GM12878 (cell line): ENCODE results near the gene LEMD1. TPM values are rescaled to one million over a fixed set of nuclear protein-coding genes. Genes with fewer than 3 reads are reported as not detected.

ENCODE experiments used
- ATAC-seq: fragments of 200-7000 bp; cut with Tn5 transposase; 3 replicates; pipeline ENCODE4 v1.9.1; 2020; ENCODE audit warnings: mild to moderate bottlenecking, moderate library complexity
- BruUV-seq: library from RNA; stranded (reverse); fragments of 400-500 nt; replicated peaks from 2 replicates; lab custom pipeline; 2021; lab: Mats Ljungman, UMichigan
- CTCF ChIA-PET: fragments of 300-600 bp; sonication (Branson Sonifier 250); formaldehyde crosslinking; extraction: SDS; loops from one replicate; lab custom pipeline; 2021; ENCODE audit warnings: inconsistent platforms; lab: Yijun Ruan, JAX
- POLR2A ChIA-PET: fragments of 350-600 bp; formaldehyde crosslinking; extraction: SDS; loops from one replicate; lab custom pipeline; 2021; ENCODE audit warnings: inconsistent platforms; lab: Charles Lee
- RAD21 ChIA-PET: fragments of 300-600 bp; sonication (Branson Sonifier 250); formaldehyde crosslinking; loops from one replicate; lab custom pipeline; 2023; ENCODE audit warnings: antibody characterized with exemption; ENCODE audit not compliant: unreplicated experiment; lab: Charles Lee
- SMC1A ChIA-PET: fragments of 300-600 bp; sonication (Branson Sonifier 250); formaldehyde crosslinking; loops from one replicate; lab custom pipeline; 2023; ENCODE audit not compliant: unreplicated experiment, uncharacterized antibody; lab: Charles Lee
- DNase-seq: peaks from one replicate; pipeline ENCODE4 v3.0.0-alpha.2; 2011; ENCODE audit warnings: low read depth, low spot score
- FAIRE-seq: peaks from 3 replicates; lab custom pipeline; 2011; peaks lifted over from hg19 to GRCh38; lab: Jason Lieb, UNC
- H2AFZ ChIP-seq: 2 replicates; pipeline ENCODE4 v1.6.0; 2011; ENCODE audit warnings: low read depth, low read length, control low read depth; ENCODE audit not compliant: control insufficient read depth
- H3K27ac ChIP-seq: 2 replicates; pipeline ENCODE4 v1.5.1; 2011; ENCODE audit warnings: control low read depth; ENCODE audit not compliant: control insufficient read depth, insufficient read depth
- H3K27me3 ChIP-seq, 2 experiments: replicated peaks in 1 of 2; 2 replicates each; pipeline versions ENCODE4 v1.6.0 to v1.6.1; 2011; ENCODE audit warnings: low read length in 1 of 2; ENCODE audit not compliant: control insufficient read depth in 2 of 2, insufficient read depth in 2 of 2
- H3K36me3 ChIP-seq, 2 experiments: 2 replicates each; pipeline ENCODE4 v1.5.1; 2011; ENCODE audit warnings: low read length in 1 of 2; ENCODE audit not compliant: control insufficient read depth in 2 of 2, insufficient read depth in 2 of 2
- H3K4me1 ChIP-seq: 2 replicates; pipeline ENCODE4 v1.6.1; 2011; ENCODE audit warnings: mild to moderate bottlenecking, low read length, moderate library complexity, mixed read lengths; ENCODE audit not compliant: control insufficient read depth, insufficient read depth
- H3K4me2 ChIP-seq: 2 replicates; pipeline ENCODE4 v1.6.0; 2011; ENCODE audit warnings: control low read depth; ENCODE audit not compliant: control insufficient read depth, insufficient read depth
- H3K4me3 ChIP-seq: fragments of 200-600 bp; sonication (generic); 2 replicates; pipeline ENCODE4 v1.5.1; 2016
- H3K79me2 ChIP-seq: 2 replicates; pipeline ENCODE4 v1.6.0; 2011; ENCODE audit warnings: low read length; ENCODE audit not compliant: control insufficient read depth, insufficient read depth
- H3K9ac ChIP-seq: 2 replicates; pipeline ENCODE4 v1.8.0; 2011; ENCODE audit warnings: low read length, control low read depth, mixed read lengths; ENCODE audit not compliant: control insufficient read depth, insufficient read depth
- H3K9me3 ChIP-seq: replicated peaks from 3 replicates; pipeline ENCODE4 v1.5.1; 2011; ENCODE audit warnings: mild to moderate bottlenecking, low read length; ENCODE audit not compliant: control insufficient read depth, insufficient read depth
- H4K20me1 ChIP-seq: 2 replicates; pipeline ENCODE4 v1.6.0; 2011; ENCODE audit not compliant: control insufficient read depth, insufficient read depth
- BRCA1 ChIP-seq: IDR thresholded peaks from 2 replicates; pipeline ENCODE4 v1.6.1; 2011; ENCODE audit warnings: low read depth, low read length, improper control_type of control experiment
- IKZF1 ChIP-seq: fragments of 450-650 bp; conservative IDR thresholded peaks from 2 replicates; pipeline ENCODE4 v1.6.1; 2017; ENCODE audit warnings: antibody characterized with exemption, mild to moderate bottlenecking
- IRF5 ChIP-seq: fragments of 450-650 bp; IDR thresholded peaks from 2 replicates; pipeline ENCODE4 v1.6.1; 2017; ENCODE audit warnings: borderline replicate concordance
- MEF2B ChIP-seq: fragments of 450-650 bp; IDR thresholded peaks from 2 replicates; pipeline ENCODE4 v1.6.1; 2018; ENCODE audit warnings: mild to moderate bottlenecking, moderate library complexity; ENCODE audit not compliant: partially characterized antibody, poor library complexity, severe bottlenecking
- MTA2 ChIP-seq: fragments of 450-650 bp; IDR thresholded peaks from 2 replicates; pipeline ENCODE4 v1.6.1; 2016; ENCODE audit warnings: low read depth, mild to moderate bottlenecking, moderate library complexity
- MXI1 ChIP-seq: fragments of 150-350 bp; IDR thresholded peaks from 2 replicates; pipeline ENCODE4 v1.6.1; 2011; ENCODE audit warnings: low read depth, mild to moderate bottlenecking, inconsistent platforms, low read length, improper control_type of control experiment
- MYB ChIP-seq: fragments of 150-350 bp; IDR thresholded peaks from 2 replicates; pipeline ENCODE4 v1.6.1; 2014; ENCODE audit warnings: mild to moderate bottlenecking, low read depth, low read length, borderline replicate concordance
- NBN ChIP-seq: fragments of 450-650 bp; IDR thresholded peaks from 2 replicates; pipeline ENCODE4 v1.6.1; 2016
- PKNOX1 ChIP-seq: fragments of 450-650 bp; IDR thresholded peaks from 2 replicates; pipeline ENCODE4 v1.6.1; 2016; ENCODE audit warnings: mild to moderate bottlenecking
- SRF ChIP-seq, 2 experiments: IDR thresholded peaks; 2 replicates each; pipeline ENCODE4 v1.6.1; 2011; ENCODE audit warnings: low read depth in 2 of 2, low read length in 2 of 2, mild to moderate bottlenecking in 1 of 2, moderate library complexity in 1 of 2
- ZBED1 ChIP-seq: IDR thresholded peaks from 2 replicates; pipeline ENCODE4 v1.6.1; 2016; ENCODE audit warnings: borderline replicate concordance
- ZNF622 ChIP-seq: fragments of 450-650 bp; IDR thresholded peaks from 2 replicates; pipeline ENCODE4 v1.6.1; 2017; ENCODE audit warnings: mild to moderate bottlenecking, inconsistent platforms
- WGBS: methylation state at CpG from one replicate; pipeline ENCODE4 v1.1.6; 2016; ENCODE audit warnings: low lambda C conversion rate; ENCODE audit not compliant: insufficient replicate concordance, insufficient coverage; ENCODE audit errors: missing lambda C conversion rate; 5-methylcytosine and 5-hydroxymethylcytosine counted together
- in situ Hi-C: fragments of 300-500 bp; cut with MboI; formaldehyde crosslinking; loops from 9 replicates; pipeline ENCODE4 v1.14.3; 2018; ENCODE audit warnings: mixed read lengths
- intact Hi-C: fragments of 100-400 bp; cut with micrococcal nuclease; formaldehyde crosslinking; loops from one replicate; pipeline ENCODE4 v1.14.2; 2022; ENCODE audit not compliant: unreplicated experiment
- polyA plus RNA-seq, 11 experiments: library from polyadenylated mRNA; depleted of rRNA in 4 of 11; unstranded in 6 of 11; stranded (reverse) in 5 of 11; fragments of >200 nt; fragmentation: Nextera tagmentation in 4 of 11; fragmentation: Illumina TruSeq in 1 of 11; extraction: Ambion mirVana in 4 of 11; extraction: Trizol in 1 of 11; gene quantifications; 1 replicate in 1 of 11; 2 replicates in 10 of 11; pipeline versions ENCODE4 v1.2.1 to v1.2.3, GENCODE V29; 2011 to 2016; ENCODE audit warnings: inconsistent platforms in 2 of 11, missing spikeins in 2 of 11, low read depth in 1 of 11
- total RNA-seq, 4 experiments: library from RNA; depleted of rRNA in 3 of 4; stranded (reverse); fragments of >200 nt in 3 of 4; fragmentation: Illumina TruSeq in 1 of 4; extraction: Trizol in 1 of 4; gene quantifications; 2 replicates each; pipeline versions ENCODE4 v1.2.1 to v1.2.3, GENCODE V29; 2013 to 2021
- TF ChIP-seq, protein P1 (sequence below): fragments of 450-650 bp; IDR thresholded peaks from 2 replicates; pipeline ENCODE4 v1.6.1; 2017; ENCODE audit warnings: low read depth, mild to moderate bottlenecking, moderate library complexity
- TF ChIP-seq, protein P2 (sequence below): IDR thresholded peaks from 2 replicates; pipeline ENCODE4 v1.6.1; 2011; ENCODE audit warnings: borderline replicate concordance, low read depth, mild to moderate bottlenecking, moderate library complexity, low read length; ENCODE audit not compliant: insufficient read depth, poor library complexity, severe bottlenecking

The LEMD1 gene
- total and polyA plus RNA-seq, 10 of the 15 experiments (the other 5 are each of a cell fraction or from before 2014, with no cell fraction given), result 0.19 to 1.2 (median 0.26) TPM; not detected in 7

DNA sequence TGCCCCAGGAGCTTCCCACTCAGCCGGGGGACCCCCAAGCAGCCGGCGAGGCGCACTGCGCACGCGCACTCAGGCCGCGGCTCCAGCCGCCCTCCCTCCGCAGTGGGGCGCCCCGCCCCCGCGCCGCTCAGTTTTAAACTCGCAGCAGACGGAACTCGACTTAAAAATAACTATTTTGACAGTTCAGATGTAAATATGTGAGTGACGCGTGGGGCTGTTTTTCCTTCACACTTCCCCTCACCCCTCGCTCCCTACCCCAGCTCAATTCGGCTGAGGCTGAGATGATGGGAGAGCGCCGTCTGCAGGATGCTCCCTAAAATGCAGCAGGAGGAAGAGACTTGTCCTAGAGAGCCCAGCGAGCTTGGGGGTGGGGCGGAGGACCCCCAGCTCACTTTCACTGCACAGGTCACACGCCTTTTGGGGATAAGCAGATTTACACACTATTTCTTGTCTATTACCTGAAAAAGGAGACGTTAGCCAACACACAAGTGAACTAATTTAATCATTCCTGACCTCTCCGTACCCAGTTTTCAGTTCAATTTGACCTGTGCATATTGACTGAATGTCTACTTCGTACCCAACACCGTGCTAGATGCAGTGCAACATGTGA is 8.9 kb upstream of the LEMD1 start:
- H3K9ac ChIP-seq, result no peak overlapping the region
- peaks cover 3% of the 10 kb centered on the region for H3K4me1 ChIP-seq
- H3K4me2 ChIP-seq, result peak overlapping the region; percentile 71
- BruUV-seq, result no TSS peak
- in situ Hi-C loops (no loop called here), intact Hi-C loops (no loop called here)
- ChIA-PET RAD21 (interaction anchor here (0.5 to 3.9 kb wide), 20 partner anchors 10 to 203 kb away, joined by 3 to 33 read pairs (median 5); partner anchors contain the start of gene TMCC2), SMC1A (interaction anchor here (1.0 to 2.9 kb wide), 14 partner anchors 11 to 157 kb away, joined by 3 to 39 read pairs (median 8); partner anchors contain the start of gene KLHDC8A), POLR2A (interaction anchor here (0.9 to 1.6 kb wide), 3 partner anchors 10 to 157 kb away, joined by 3 to 6 read pairs (median 4); no protein-coding TSS in a partner anchor), CTCF (interaction anchor here (0.7 to 8.8 kb wide), 32 partner anchors 9 to 227 kb away, joined by 3 to 191 read pairs (median 6); partner anchors contain the start of gene LEMD1)
- peak; percentile 85 for ATAC-seq
- H4K20me1 ChIP-seq, result no peaks in the 10 kb centered on the region
- FAIRE-seq, result peak; percentile 57
- H3K27me3 ChIP-seq, result peaks cover 3 to 4% of the 10 kb centered on the region in 2 experiments; a peak in 2 of 4 replicates
- no peaks in the 10 kb centered on the region for H3K9me3 ChIP-seq
- no peak overlapping the region for H3K27ac ChIP-seq
- 5% methylated on average over 31 of the region's 32 CpGs for WGBS
- peak overlapping the region; percentile 65 for H2AFZ ChIP-seq
- peak; percentile 13 for DNase-seq
- H3K36me3 ChIP-seq, result no peaks in the 10 kb centered on the region
- H3K4me3 ChIP-seq, result peak overlapping the region; percentile 54; the same call in 1 of the 2 replicates
- no peaks in the 10 kb centered on the region for H3K79me2 ChIP-seq
- TF ChIP-seq MEF2B (peak; percentile 49), IRF5 (no peak), MTA2 (0 out of 2 replicates have a peak, but pooled peaks have one; percentile 34), SRF (IDR thresholded peaks at IDR 0.05; ENCODE audit: low read depth in 2 of 2, low read length in 2 of 2) (no peak), MYB (peak; percentile 70; the same call in 1 of the 2 replicates), ZBED1 (no peak), BRCA1 (no peak), MXI1 (peak; percentile 52; the same call in 1 of the 2 replicates), IKZF1 (peak; percentile 67), NBN (0 out of 2 replicates have a peak, but pooled peaks have one; percentile 43), PKNOX1 (peak; percentile 86), ZNF622 (no peak)
- TF ChIP-seq, protein P1, sequence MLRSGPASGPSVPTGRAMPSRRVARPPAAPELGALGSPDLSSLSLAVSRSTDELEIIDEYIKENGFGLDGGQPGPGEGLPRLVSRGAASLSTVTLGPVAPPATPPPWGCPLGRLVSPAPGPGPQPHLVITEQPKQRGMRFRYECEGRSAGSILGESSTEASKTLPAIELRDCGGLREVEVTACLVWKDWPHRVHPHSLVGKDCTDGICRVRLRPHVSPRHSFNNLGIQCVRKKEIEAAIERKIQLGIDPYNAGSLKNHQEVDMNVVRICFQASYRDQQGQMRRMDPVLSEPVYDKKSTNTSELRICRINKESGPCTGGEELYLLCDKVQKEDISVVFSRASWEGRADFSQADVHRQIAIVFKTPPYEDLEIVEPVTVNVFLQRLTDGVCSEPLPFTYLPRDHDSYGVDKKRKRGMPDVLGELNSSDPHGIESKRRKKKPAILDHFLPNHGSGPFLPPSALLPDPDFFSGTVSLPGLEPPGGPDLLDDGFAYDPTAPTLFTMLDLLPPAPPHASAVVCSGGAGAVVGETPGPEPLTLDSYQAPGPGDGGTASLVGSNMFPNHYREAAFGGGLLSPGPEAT, result no peak
- TF ChIP-seq, protein P2, sequence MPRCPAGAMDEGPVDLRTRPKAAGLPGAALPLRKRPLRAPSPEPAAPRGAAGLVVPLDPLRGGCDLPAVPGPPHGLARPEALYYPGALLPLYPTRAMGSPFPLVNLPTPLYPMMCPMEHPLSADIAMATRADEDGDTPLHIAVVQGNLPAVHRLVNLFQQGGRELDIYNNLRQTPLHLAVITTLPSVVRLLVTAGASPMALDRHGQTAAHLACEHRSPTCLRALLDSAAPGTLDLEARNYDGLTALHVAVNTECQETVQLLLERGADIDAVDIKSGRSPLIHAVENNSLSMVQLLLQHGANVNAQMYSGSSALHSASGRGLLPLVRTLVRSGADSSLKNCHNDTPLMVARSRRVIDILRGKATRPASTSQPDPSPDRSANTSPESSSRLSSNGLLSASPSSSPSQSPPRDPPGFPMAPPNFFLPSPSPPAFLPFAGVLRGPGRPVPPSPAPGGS, result no peak
